Adrenal gland (tissue), 5 donors: ENCODE measurements around the gene ASF1A.

Experiments used
- POLR2A ChIP-seq, 2 donors: fragments of 450-650 bp; IDR thresholded peaks; one replicate each; pipeline ENCODE4 v1.6.1; 2017; ENCODE audit warnings: antibody characterized with exemption in 2 of 2, mild to moderate bottlenecking in 2 of 2, moderate library complexity in 1 of 2
- TF ChIP-seq, protein P1 (sequence below), 6 experiments: fragments of 450-650 bp in 4 of 6; fragments of 200-600 bp in 2 of 6; sonication (generic) in 1 of 6; IDR thresholded peaks; 1 replicate in 5 of 6; 2 replicates in 1 of 6; pipeline versions ENCODE4 v1.5.1 to v1.8.0; 2016 to 2021; ENCODE audit warnings: antibody characterized with exemption in 6 of 6, mild to moderate bottlenecking in 2 of 6, moderate library complexity in 1 of 6
- donor health status: DM: no; HTN: no; CAD: no.

- TF ChIP-seq, protein P1, sequence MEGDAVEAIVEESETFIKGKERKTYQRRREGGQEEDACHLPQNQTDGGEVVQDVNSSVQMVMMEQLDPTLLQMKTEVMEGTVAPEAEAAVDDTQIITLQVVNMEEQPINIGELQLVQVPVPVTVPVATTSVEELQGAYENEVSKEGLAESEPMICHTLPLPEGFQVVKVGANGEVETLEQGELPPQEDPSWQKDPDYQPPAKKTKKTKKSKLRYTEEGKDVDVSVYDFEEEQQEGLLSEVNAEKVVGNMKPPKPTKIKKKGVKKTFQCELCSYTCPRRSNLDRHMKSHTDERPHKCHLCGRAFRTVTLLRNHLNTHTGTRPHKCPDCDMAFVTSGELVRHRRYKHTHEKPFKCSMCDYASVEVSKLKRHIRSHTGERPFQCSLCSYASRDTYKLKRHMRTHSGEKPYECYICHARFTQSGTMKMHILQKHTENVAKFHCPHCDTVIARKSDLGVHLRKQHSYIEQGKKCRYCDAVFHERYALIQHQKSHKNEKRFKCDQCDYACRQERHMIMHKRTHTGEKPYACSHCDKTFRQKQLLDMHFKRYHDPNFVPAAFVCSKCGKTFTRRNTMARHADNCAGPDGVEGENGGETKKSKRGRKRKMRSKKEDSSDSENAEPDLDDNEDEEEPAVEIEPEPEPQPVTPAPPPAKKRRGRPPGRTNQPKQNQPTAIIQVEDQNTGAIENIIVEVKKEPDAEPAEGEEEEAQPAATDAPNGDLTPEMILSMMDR (IDR thresholded peaks at IDR 0.05), result no peak
- TF ChIP-seq POLR2A (IDR thresholded peaks at IDR 0.05), result no peak
These were observed 28.9 kb upstream of the ASF1A start for GRCh38 chr6:118865100-118865391.
